Smooth muscle cell (in vitro differentiated cells): ENCODE results near the gene DNAJC17. TPM values are rescaled to one million over a fixed set of nuclear protein-coding genes. Genes with fewer than 3 reads are reported as not detected.

Experiments
- DNase-seq: peaks from one replicate; lab custom pipeline; 2025; ENCODE audit not compliant: unreplicated experiment; lab: John Stamatoyannopoulos, UW
- H2AFZ ChIP-seq: fragments of 200-600 bp; sonication (generic); 2 replicates; pipeline ENCODE4 v1.6.0; 2016; ENCODE audit warnings: antibody characterized with exemption, low read depth, mild to moderate bottlenecking
- H3F3A ChIP-seq: fragments of 200-600 bp; sonication (generic); 2 replicates; pipeline ENCODE4 v1.6.0; 2017; ENCODE audit warnings: antibody characterized with exemption, low read depth
- H3K27ac ChIP-seq: fragments of 200-600 bp; sonication (generic); 2 replicates; pipeline ENCODE4 v1.5.1; 2016; ENCODE audit warnings: low read depth, mild to moderate bottlenecking
- H3K27me3 ChIP-seq: fragments of 200-600 bp; sonication (generic); 2 replicates; pipeline ENCODE4 v1.6.1; 2016; ENCODE audit warnings: low read depth, mild to moderate bottlenecking
- H3K36me3 ChIP-seq: fragments of 200-600 bp; sonication (generic); 2 replicates; pipeline ENCODE4 v1.5.1; 2016; ENCODE audit warnings: low read depth
- H3K4me1 ChIP-seq: fragments of 200-600 bp; sonication (generic); 2 replicates; pipeline ENCODE4 v1.5.1; 2016; ENCODE audit warnings: low read depth
- H3K4me2 ChIP-seq: fragments of 200-600 bp; sonication (generic); 2 replicates; pipeline ENCODE4 v1.6.0; 2016; ENCODE audit warnings: mild to moderate bottlenecking
- H3K4me3 ChIP-seq: fragments of 200-600 bp; sonication (generic); 2 replicates; pipeline ENCODE4 v1.5.1; 2016; ENCODE audit warnings: mild to moderate bottlenecking
- H3K79me2 ChIP-seq: fragments of 200-600 bp; sonication (generic); 2 replicates; pipeline ENCODE4 v1.6.0; 2016; ENCODE audit warnings: low read depth, mild to moderate bottlenecking
- H3K9ac ChIP-seq: fragments of 200-600 bp; sonication (generic); 2 replicates; pipeline ENCODE4 v1.6.0; 2016; ENCODE audit warnings: low read depth
- H3K9me3 ChIP-seq: fragments of 200-600 bp; sonication (generic); replicated peaks from 2 replicates; pipeline ENCODE4 v1.5.1; 2016; ENCODE audit warnings: low read depth
- H4K20me1 ChIP-seq: fragments of 200-600 bp; sonication (generic); 2 replicates; pipeline ENCODE4 v1.6.0; 2016; ENCODE audit warnings: low read depth
- CTCF ChIP-seq: fragments of 200-600 bp; sonication (generic); IDR thresholded peaks from 2 replicates; pipeline ENCODE4 v1.5.1; 2017; ENCODE audit warnings: borderline replicate concordance, mild to moderate bottlenecking, antibody characterized with exemption; ENCODE audit not compliant: insufficient read depth, poor library complexity, severe bottlenecking
- WGBS: methylation state at CpG from one replicate; pipeline ENCODE4 v1.1.7; 2016; ENCODE audit warnings: low lambda C conversion rate; 5-methylcytosine and 5-hydroxymethylcytosine counted together
- polyA plus RNA-seq: library from polyadenylated mRNA; unstranded; fragments of >200 nt; fragmentation: Nextera tagmentation; extraction: Ambion mirVana; gene quantifications from 2 replicates; pipeline ENCODE4 v1.2.1, GENCODE V29; 2016
- total RNA-seq: library from RNA; depleted of rRNA; stranded (reverse); fragments of >200 nt; gene quantifications from 2 replicates; pipeline ENCODE4 v1.2.3, GENCODE V29; 2014

Gene DNAJC17
- total and polyA plus RNA-seq, 2 experiments from 2014 or later = 25.0 to 33.6 TPM

GRCh38 chr15:40782609-40783227 is 24.6 kb downstream of the DNAJC17 start:
- no peak for DNase-seq
- TF ChIP-seq CTCF = peak; percentile 49
- no peaks in the 10 kb centered on the region for H3K27me3 ChIP-seq
- no peaks in the 10 kb centered on the region for H3F3A ChIP-seq
- peaks cover 68% of the 10 kb centered on the region for H4K20me1 ChIP-seq
- peaks cover 8% of the 10 kb centered on the region for H3K4me1 ChIP-seq
- no peak overlapping the region for H3K27ac ChIP-seq
- H3K79me2 ChIP-seq = peaks cover 10% of the 10 kb centered on the region
- no peak overlapping the region for H3K9ac ChIP-seq
- H2AFZ ChIP-seq = no peak overlapping the region
- no peaks in the 10 kb centered on the region for H3K9me3 ChIP-seq
- H3K36me3 ChIP-seq = peaks cover under 1% of the 10 kb centered on the region
- no peak overlapping the region for H3K4me2 ChIP-seq
- H3K4me3 ChIP-seq = no peak overlapping the region
- WGBS = 84% methylated on average over 8 of the region's 8 CpGs

- Histone ChIP-seq H3K9ac (no peak overlapping the region), H3F3A (no peaks in the 10 kb centered on the region), H3K4me1 (no peaks in the 10 kb centered on the region), H3K36me3 (peaks cover 3% of the 10 kb centered on the region), H3K27ac (no peak overlapping the region), H3K4me3 (no peak overlapping the region), H3K27me3 (no peaks in the 10 kb centered on the region), H4K20me1 (peaks cover 16% of the 10 kb centered on the region), H3K79me2 (no peaks in the 10 kb centered on the region), H3K9me3 (no peaks in the 10 kb centered on the region), H2AFZ (no peak overlapping the region), H3K4me2 (no peak overlapping the region)
- no peak for DNase-seq
- TF ChIP-seq CTCF = no peak
- 91% methylated on average over 11 of the region's 11 CpGs for WGBS
Measured at GRCh38 chr15:40776537-40777141, 30.6 kb downstream of the DNAJC17 start.

- no peak for TF ChIP-seq CTCF
- no peak for DNase-seq
- H2AFZ ChIP-seq = no peak overlapping the region
- peaks cover 3% of the 10 kb centered on the region for H3K36me3 ChIP-seq
- H3K79me2 ChIP-seq = no peaks in the 10 kb centered on the region
- H3F3A ChIP-seq = no peaks in the 10 kb centered on the region
- no peaks in the 10 kb centered on the region for H3K27me3 ChIP-seq
- no peak overlapping the region for H3K4me2 ChIP-seq
- no peak overlapping the region for H3K9ac ChIP-seq
- H3K27ac ChIP-seq = no peak overlapping the region
- H3K9me3 ChIP-seq = no peaks in the 10 kb centered on the region
- 99% methylated on average over 14 of the region's 14 CpGs for WGBS
- peaks cover 12% of the 10 kb centered on the region for H4K20me1 ChIP-seq
- H3K4me1 ChIP-seq = no peaks in the 10 kb centered on the region
- no peak overlapping the region for H3K4me3 ChIP-seq
Measured at GRCh38 chr15:40775740-40776536, 31.3 kb downstream of the DNAJC17 start.
